HCT116 (cell line): ENCODE data around the gene USH1C. TPM values are rescaled to one million over a fixed set of nuclear protein-coding genes. Genes with fewer than 3 reads are reported as not detected.

ENCODE experiments used
- ATAC-seq: fragments of 200-7000 bp; cut with Tn5 transposase; 2 replicates; pipeline ENCODE4 v1.9.1; 2020; ENCODE audit warnings: mild to moderate bottlenecking, moderate library complexity
- BruUV-seq: library from RNA; stranded (reverse); fragments of 400-500 nt; replicated peaks from 2 replicates; lab custom pipeline; 2021; lab: Mats Ljungman, UMichigan
- CTCF ChIA-PET: fragments of 300-600 bp; sonication (Branson Sonifier 250); formaldehyde crosslinking; loops from one replicate; lab custom pipeline; 2021; ENCODE audit warnings: antibody characterized with exemption; lab: Charles Lee
- POLR2A ChIA-PET: fragments of 300-600, 350-600 bp; sonication (Branson Sonifier 250); formaldehyde crosslinking; loops from one replicate; lab custom pipeline; 2021; ENCODE audit warnings: antibody characterized with exemption; lab: Charles Lee
- RAD21 ChIA-PET, 2 experiments: fragments of 300-600 bp; sonication (Branson Sonifier 250); formaldehyde crosslinking; loops; one replicate each; lab custom pipeline; 2023; ENCODE audit warnings: low total read pairs in 2 of 2; ENCODE audit not compliant: uncharacterized antibody in 2 of 2, unreplicated experiment in 2 of 2, low non-redundant PET in 1 of 2; lab: Charles Lee
- DNase-seq: peaks from one replicate; pipeline ENCODE4 v3.0.0-alpha.2; 2010; ENCODE audit warnings: low read depth, low spot score
- H2AFZ ChIP-seq: fragments of 200-600 bp; shearing (Covaris generic), sonication (generic); 2 replicates; pipeline ENCODE4 v1.6.1; 2017; ENCODE audit warnings: low read depth, mixed run types, mixed read lengths, antibody characterized with exemption, low read length; ENCODE audit not compliant: poor library complexity, severe bottlenecking
- H3K27ac ChIP-seq: 2 replicates; pipeline ENCODE4 v1.5.1; 2012; ENCODE audit warnings: low read depth, low read length
- H3K27me3 ChIP-seq: fragments of 200-600 bp; sonication (generic); 2 replicates; pipeline ENCODE4 v1.6.1; 2016; ENCODE audit warnings: mixed run types, low read length, mixed read lengths; ENCODE audit not compliant: insufficient read depth
- H3K36me3 ChIP-seq, 2 experiments: fragments of 200-500 bp in 1 of 2; fragments of 200-600 bp in 1 of 2; sonication (Bioruptor generic) in 1 of 2; sonication (generic) in 1 of 2; 2 replicates each; pipeline versions ENCODE4 v1.5.1 to v1.6.1; 2014 to 2016; ENCODE audit warnings: low read length in 2 of 2, inconsistent platforms in 1 of 2, mixed read lengths in 1 of 2, mixed run types in 1 of 2; ENCODE audit not compliant: insufficient read depth in 2 of 2, control insufficient read depth in 1 of 2
- H3K4me1 ChIP-seq, 2 experiments: fragments of 200-600 bp in 1 of 2; sonication (generic) in 1 of 2; 2 replicates each; pipeline versions ENCODE4 v1.5.1 to v1.6.1; 2012 to 2017; ENCODE audit warnings: low read length in 2 of 2, inconsistent platforms in 1 of 2, mild to moderate bottlenecking in 1 of 2, mixed read lengths in 1 of 2, mixed run types in 1 of 2, moderate library complexity in 1 of 2; ENCODE audit not compliant: insufficient read depth in 2 of 2, control insufficient read depth in 1 of 2
- H3K4me2 ChIP-seq: fragments of 200-600 bp; sonication (generic); 2 replicates; pipeline ENCODE4 v1.6.1; 2017; ENCODE audit warnings: mixed run types, low read length, mixed read lengths
- H3K4me3 ChIP-seq, 2 experiments: fragments of 200-600 bp in 1 of 2; sonication (generic) in 1 of 2; replicated peaks in 1 of 2; 2 replicates each; pipeline ENCODE4 v1.5.1; 2011 to 2016; ENCODE audit warnings: low read length in 2 of 2, control low read depth in 1 of 2, low read depth in 1 of 2, mild to moderate bottlenecking in 1 of 2, mixed read lengths in 1 of 2, mixed run types in 1 of 2
- H3K79me2 ChIP-seq: fragments of 200-600 bp; sonication (generic); 2 replicates; pipeline ENCODE4 v1.6.1; 2017; ENCODE audit warnings: mild to moderate bottlenecking, mixed run types, low read length, moderate library complexity, mixed read lengths; ENCODE audit not compliant: insufficient read depth
- H3K9ac ChIP-seq: fragments of 200-600 bp; sonication (generic); 2 replicates; pipeline ENCODE4 v1.6.1; 2016; ENCODE audit warnings: low read length, mixed read lengths
- H3K9me2 ChIP-seq: fragments of 200-600 bp; sonication (generic), shearing (Covaris generic); 2 replicates; pipeline ENCODE4 v1.6.1; 2017; ENCODE audit warnings: mixed run types, mild to moderate bottlenecking, moderate library complexity; ENCODE audit not compliant: insufficient read depth
- H3K9me3 ChIP-seq, 2 experiments: fragments of 200-500 bp in 1 of 2; fragments of 200-600 bp in 1 of 2; sonication (Bioruptor generic) in 1 of 2; sonication (generic) in 1 of 2; 2 replicates each; pipeline ENCODE4 v1.6.1; 2014 to 2017; ENCODE audit warnings: low read length in 2 of 2, mixed read lengths in 2 of 2, inconsistent platforms in 1 of 2, low read depth in 1 of 2, mild to moderate bottlenecking in 1 of 2, mixed run types in 1 of 2, moderate library complexity in 1 of 2; ENCODE audit not compliant: control insufficient read depth in 1 of 2, insufficient read depth in 1 of 2
- H4K20me1 ChIP-seq: fragments of 200-600 bp; sonication (generic), shearing (Covaris generic); 2 replicates; pipeline ENCODE4 v1.6.1; 2017; ENCODE audit warnings: mixed run types, mild to moderate bottlenecking, moderate library complexity; ENCODE audit not compliant: insufficient read depth
- CBX3 ChIP-seq: IDR thresholded peaks from 2 replicates; pipeline ENCODE4 v1.6.1; 2012; ENCODE audit warnings: low read depth
- CEBPB ChIP-seq: IDR thresholded peaks from 2 replicates; pipeline ENCODE4 v1.6.1; 2012; ENCODE audit warnings: low read depth
- ELF1 ChIP-seq: IDR thresholded peaks from 2 replicates; pipeline ENCODE4 v1.6.1; 2012; ENCODE audit warnings: low read depth, borderline replicate concordance
- EZH2phosphoT487 ChIP-seq: fragments of 200-600 bp; IDR thresholded peaks from 2 replicates; pipeline ENCODE4 v1.6.1; 2018; ENCODE audit warnings: antibody characterized with exemption, borderline replicate concordance
- FOSL1 ChIP-seq: IDR thresholded peaks from 2 replicates; pipeline ENCODE4 v1.6.1; 2012; ENCODE audit warnings: low read depth
- JUND ChIP-seq: IDR thresholded peaks from 2 replicates; pipeline ENCODE4 v1.6.1; 2012
- POLR2A ChIP-seq: IDR thresholded peaks from 2 replicates; pipeline ENCODE4 v1.7.0; 2011; ENCODE audit warnings: borderline replicate concordance; ENCODE audit not compliant: insufficient read depth, insufficient read length; ENCODE audit errors: extremely low read depth
- POLR2AphosphoS5 ChIP-seq: IDR thresholded peaks from 2 replicates; pipeline ENCODE4 v1.6.1; 2011; ENCODE audit warnings: mild to moderate bottlenecking, low read depth, low read length, moderate library complexity
- RAD21 ChIP-seq: IDR thresholded peaks from 2 replicates; pipeline ENCODE4 v1.6.1; 2012; ENCODE audit warnings: low read depth, mild to moderate bottlenecking
- SIN3A ChIP-seq: IDR thresholded peaks from 2 replicates; pipeline ENCODE4 v1.6.1; 2012; ENCODE audit warnings: low read depth
- SRF ChIP-seq: IDR thresholded peaks from 2 replicates; pipeline ENCODE4 v1.6.1; 2012; ENCODE audit warnings: low read depth
- TCF7L2 ChIP-seq: IDR thresholded peaks from 2 replicates; pipeline ENCODE4 v1.7.0; 2011; ENCODE audit warnings: borderline replicate concordance, inconsistent platforms; ENCODE audit not compliant: insufficient read depth, insufficient read length; ENCODE audit errors: extremely low read depth
- YY1 ChIP-seq: IDR thresholded peaks from 2 replicates; pipeline ENCODE4 v1.6.1; 2011; ENCODE audit warnings: low read length, low read depth, moderate library complexity, mild to moderate bottlenecking; ENCODE audit not compliant: insufficient replicate concordance; ENCODE audit errors: extremely low read depth
- ZFX ChIP-seq: fragments of 450-650 bp; IDR thresholded peaks from 2 replicates; pipeline ENCODE4 v1.6.1; 2017
- ZNF274 ChIP-seq: fragments of 200-500 bp; sonication (Bioruptor generic); IDR thresholded peaks from 2 replicates; pipeline ENCODE4 v1.6.1; 2014; ENCODE audit warnings: mild to moderate bottlenecking, low read depth, low read length, inconsistent platforms
- intact Hi-C: fragments of 100-400 bp; cut with micrococcal nuclease; formaldehyde crosslinking; loops from 2 replicates; pipeline ENCODE4 v1.10.0; 2022
- total RNA-seq: library from RNA; stranded (reverse); gene quantifications from one replicate; pipeline ENCODE4 v1.2.1, GENCODE V29; 2021; ENCODE audit not compliant: unreplicated experiment
- TF ChIP-seq, protein P1 (sequence below), 3 experiments: fragments of 200-600 bp in 1 of 3; sonication (generic) in 1 of 3; IDR thresholded peaks in 2 of 3; conservative IDR thresholded peaks in 1 of 3; 2 replicates each; pipeline ENCODE4 v1.5.1; 2012 to 2017; ENCODE audit warnings: low read depth in 2 of 3, low read length in 2 of 3, antibody characterized with exemption in 1 of 3, borderline replicate concordance in 1 of 3, control low read depth in 1 of 3, mild to moderate bottlenecking in 1 of 3, mixed read lengths in 1 of 3, mixed run types in 1 of 3, moderate library complexity in 1 of 3; ENCODE audit not compliant: insufficient read depth in 1 of 3
- TF ChIP-seq, protein P2 (sequence below): IDR thresholded peaks from 2 replicates; pipeline ENCODE4 v1.6.1; 2011; ENCODE audit warnings: mild to moderate bottlenecking, low read length, moderate library complexity; ENCODE audit not compliant: insufficient replicate concordance; ENCODE audit errors: extremely low read depth
- TF ChIP-seq, protein P3 (sequence below): IDR thresholded peaks from 2 replicates; pipeline ENCODE4 v1.6.1; 2012

USH1C gene
- total RNA-seq, 1 experiment from 2014 or later: 13.4 TPM

DNA sequence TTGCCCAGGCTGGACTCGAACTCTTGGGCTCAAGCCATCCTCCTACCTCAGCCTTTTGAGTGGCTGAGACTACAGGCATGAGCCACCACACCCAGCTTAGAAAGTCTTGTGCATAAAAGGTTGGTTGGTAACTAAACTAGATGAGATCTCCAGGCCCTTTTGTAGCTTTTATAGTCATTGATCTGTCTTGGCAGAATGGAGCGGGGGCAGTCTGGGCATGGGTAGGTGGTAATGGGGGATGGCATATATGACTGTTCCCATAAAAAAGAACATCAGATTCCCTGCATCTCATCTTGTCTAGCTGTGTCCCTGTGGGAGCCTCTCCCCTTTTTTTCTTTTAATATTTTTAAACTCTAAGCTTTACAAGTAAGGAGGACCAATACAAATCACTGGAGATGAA lies 97.7 kb downstream of the USH1C start:
- no peak overlapping the region for H3K4me3 ChIP-seq
- H3K4me1 ChIP-seq: no peaks in the 10 kb centered on the region
- CTCF ChIA-PET: no interaction called here
- no peaks in the 10 kb centered on the region for H3K79me2 ChIP-seq
- no peak overlapping the region for H3K27ac ChIP-seq
- H3K9me3 ChIP-seq: no peaks in the 10 kb centered on the region
- H3K27me3 ChIP-seq: peaks cover 20% of the 10 kb centered on the region
- no peak for DNase-seq
- H2AFZ ChIP-seq: no peak overlapping the region
- H3K9ac ChIP-seq: no peak overlapping the region
- intact Hi-C loops: no loop called here
- RAD21 ChIA-PET: no interaction called here
- POLR2A ChIA-PET: no interaction called here
- H3K9me2 ChIP-seq: no peaks in the 10 kb centered on the region
- no peak overlapping the region for H3K4me2 ChIP-seq
- no peak for ATAC-seq
- no peaks in the 10 kb centered on the region for H3K36me3 ChIP-seq
- H4K20me1 ChIP-seq: no peaks in the 10 kb centered on the region
- BruUV-seq: no TSS peak
- TF ChIP-seq FOSL1: no peak
- TF ChIP-seq SRF: no peak
- no peak for TF ChIP-seq ZNF274
- TF ChIP-seq, protein P1, sequence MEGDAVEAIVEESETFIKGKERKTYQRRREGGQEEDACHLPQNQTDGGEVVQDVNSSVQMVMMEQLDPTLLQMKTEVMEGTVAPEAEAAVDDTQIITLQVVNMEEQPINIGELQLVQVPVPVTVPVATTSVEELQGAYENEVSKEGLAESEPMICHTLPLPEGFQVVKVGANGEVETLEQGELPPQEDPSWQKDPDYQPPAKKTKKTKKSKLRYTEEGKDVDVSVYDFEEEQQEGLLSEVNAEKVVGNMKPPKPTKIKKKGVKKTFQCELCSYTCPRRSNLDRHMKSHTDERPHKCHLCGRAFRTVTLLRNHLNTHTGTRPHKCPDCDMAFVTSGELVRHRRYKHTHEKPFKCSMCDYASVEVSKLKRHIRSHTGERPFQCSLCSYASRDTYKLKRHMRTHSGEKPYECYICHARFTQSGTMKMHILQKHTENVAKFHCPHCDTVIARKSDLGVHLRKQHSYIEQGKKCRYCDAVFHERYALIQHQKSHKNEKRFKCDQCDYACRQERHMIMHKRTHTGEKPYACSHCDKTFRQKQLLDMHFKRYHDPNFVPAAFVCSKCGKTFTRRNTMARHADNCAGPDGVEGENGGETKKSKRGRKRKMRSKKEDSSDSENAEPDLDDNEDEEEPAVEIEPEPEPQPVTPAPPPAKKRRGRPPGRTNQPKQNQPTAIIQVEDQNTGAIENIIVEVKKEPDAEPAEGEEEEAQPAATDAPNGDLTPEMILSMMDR (IDR thresholded peaks at IDR 0.05 in 2 of 3, conservative IDR thresholded peaks at IDR 0.05 in 1 of 3; ENCODE audit: borderline replicate concordance in 1 of 3, insufficient read depth in 1 of 3, low read depth in 2 of 3, low read length in 2 of 3): no peak
- TF ChIP-seq TCF7L2: no peak
- TF ChIP-seq CEBPB: no peak
- TF ChIP-seq POLR2A: no peak
- TF ChIP-seq SIN3A: no peak
- no peak for TF ChIP-seq ZFX
- TF ChIP-seq, protein P2, sequence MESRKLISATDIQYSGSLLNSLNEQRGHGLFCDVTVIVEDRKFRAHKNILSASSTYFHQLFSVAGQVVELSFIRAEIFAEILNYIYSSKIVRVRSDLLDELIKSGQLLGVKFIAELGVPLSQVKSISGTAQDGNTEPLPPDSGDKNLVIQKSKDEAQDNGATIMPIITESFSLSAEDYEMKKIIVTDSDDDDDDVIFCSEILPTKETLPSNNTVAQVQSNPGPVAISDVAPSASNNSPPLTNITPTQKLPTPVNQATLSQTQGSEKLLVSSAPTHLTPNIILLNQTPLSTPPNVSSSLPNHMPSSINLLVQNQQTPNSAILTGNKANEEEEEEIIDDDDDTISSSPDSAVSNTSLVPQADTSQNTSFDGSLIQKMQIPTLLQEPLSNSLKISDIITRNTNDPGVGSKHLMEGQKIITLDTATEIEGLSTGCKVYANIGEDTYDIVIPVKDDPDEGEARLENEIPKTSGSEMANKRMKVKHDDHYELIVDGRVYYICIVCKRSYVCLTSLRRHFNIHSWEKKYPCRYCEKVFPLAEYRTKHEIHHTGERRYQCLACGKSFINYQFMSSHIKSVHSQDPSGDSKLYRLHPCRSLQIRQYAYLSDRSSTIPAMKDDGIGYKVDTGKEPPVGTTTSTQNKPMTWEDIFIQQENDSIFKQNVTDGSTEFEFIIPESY: no peak
- no peak for TF ChIP-seq CBX3
- no peak for TF ChIP-seq RAD21
- TF ChIP-seq POLR2AphosphoS5: no peak
- TF ChIP-seq JUND: no peak
- TF ChIP-seq ELF1: no peak
- TF ChIP-seq, protein P3, sequence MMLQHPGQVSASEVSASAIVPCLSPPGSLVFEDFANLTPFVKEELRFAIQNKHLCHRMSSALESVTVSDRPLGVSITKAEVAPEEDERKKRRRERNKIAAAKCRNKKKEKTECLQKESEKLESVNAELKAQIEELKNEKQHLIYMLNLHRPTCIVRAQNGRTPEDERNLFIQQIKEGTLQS: no peak
- no peak for TF ChIP-seq YY1
- no peak for TF ChIP-seq EZH2phosphoT487
